SK-N-SH (cell line): ENCODE data around the gene TAF6L. TPM values are rescaled to one million over a fixed set of nuclear protein-coding genes. Genes with fewer than 3 reads are reported as not detected.

Experiments used
- CTCF ChIA-PET: fragments of 300-600, 350-600 bp; formaldehyde crosslinking; extraction: SDS; loops from one replicate; lab custom pipeline; 2021; lab: Yijun Ruan, JAX
- POLR2A ChIA-PET: fragments of 350-600 bp; sonication (Branson Sonifier 250); formaldehyde crosslinking; extraction: SDS; loops from one replicate; lab custom pipeline; 2020; ENCODE audit warnings: antibody characterized with exemption, inconsistent platforms; lab: Yijun Ruan, JAX
- DNase-seq: peaks from one replicate; pipeline ENCODE4 v3.0.0; 2012
- H2AFZ ChIP-seq: fragments of 200-600 bp; sonication (generic); 2 replicates; pipeline ENCODE4 v1.8.1; 2016; ENCODE audit warnings: antibody characterized with exemption, mild to moderate bottlenecking, low read depth
- H3F3A ChIP-seq: fragments of 200-600 bp; sonication (generic); replicated peaks from 2 replicates; pipeline ENCODE3; 2016; ENCODE audit warnings: antibody characterized with exemption, mild to moderate bottlenecking; ENCODE audit not compliant: insufficient read depth
- H3K27ac ChIP-seq, 2 experiments: fragments of 200-500 bp in 1 of 2; fragments of 200-600 bp in 1 of 2; sonication (Bioruptor generic) in 1 of 2; sonication (generic), shearing (Covaris generic) in 1 of 2; 2 replicates each; pipeline versions ENCODE4 v1.5.1 to v1.6.1; 2014 to 2016; ENCODE audit warnings: low read depth in 2 of 2, inconsistent platforms in 1 of 2, low read length in 1 of 2, mild to moderate bottlenecking in 1 of 2, mixed read lengths in 1 of 2
- H3K27me3 ChIP-seq: fragments of 200-600 bp; sonication (generic), shearing (Covaris generic); 2 replicates; pipeline ENCODE4 v1.6.1; 2016; ENCODE audit warnings: mixed run types; ENCODE audit not compliant: insufficient read depth
- H3K36me3 ChIP-seq, 2 experiments: fragments of 200-500 bp in 1 of 2; fragments of 200-600 bp in 1 of 2; sonication (Bioruptor generic) in 1 of 2; sonication (generic) in 1 of 2; replicated peaks in 1 of 2; 2 replicates each; pipeline versions ENCODE3 to v1.5.1; 2014 to 2016; ENCODE audit warnings: low read length in 1 of 2, mild to moderate bottlenecking in 1 of 2; ENCODE audit not compliant: insufficient read depth in 2 of 2, control insufficient read depth in 1 of 2
- H3K4me1 ChIP-seq, 2 experiments: fragments of 200-500 bp in 1 of 2; fragments of 200-600 bp in 1 of 2; sonication (Bioruptor generic) in 1 of 2; sonication (generic), shearing (Covaris generic) in 1 of 2; 2 replicates each; pipeline versions ENCODE4 v1.5.1 to v1.6.1; 2014 to 2016; ENCODE audit warnings: low read depth in 1 of 2, low read length in 1 of 2, mixed run types in 1 of 2; ENCODE audit not compliant: insufficient read depth in 2 of 2, control insufficient read depth in 1 of 2
- H3K4me2 ChIP-seq: fragments of 200-600 bp; sonication (generic), shearing (Covaris generic); 2 replicates; pipeline ENCODE4 v1.6.1; 2017; ENCODE audit warnings: mixed run types
- H3K4me3 ChIP-seq, 2 experiments: fragments of 200-500 bp in 1 of 2; fragments of 200-600 bp in 1 of 2; sonication (Bioruptor generic) in 1 of 2; sonication (generic), shearing (Covaris generic) in 1 of 2; 2 replicates each; pipeline versions ENCODE4 v1.5.1 to v1.8.1; 2014 to 2016; ENCODE audit warnings: low read depth in 2 of 2, inconsistent platforms in 1 of 2, low read length in 1 of 2, mild to moderate bottlenecking in 1 of 2, mixed read lengths in 1 of 2, moderate library complexity in 1 of 2
- H3K79me2 ChIP-seq: fragments of 200-600 bp; sonication (generic); 2 replicates; pipeline ENCODE4 v1.8.1; 2017; ENCODE audit warnings: mild to moderate bottlenecking; ENCODE audit not compliant: insufficient read depth
- H3K9ac ChIP-seq: fragments of 200-600 bp; sonication (generic); 2 replicates; pipeline ENCODE4 v1.6.1; 2017; ENCODE audit warnings: mixed run types
- H3K9me2 ChIP-seq: fragments of 200-600 bp; sonication (generic); 2 replicates; pipeline ENCODE4 v1.6.1; 2017; ENCODE audit warnings: mixed run types
- H3K9me3 ChIP-seq: fragments of 200-600 bp; sonication (generic); 2 replicates; pipeline ENCODE4 v1.6.1; 2017; ENCODE audit warnings: mixed run types, mild to moderate bottlenecking, moderate library complexity
- H4K20me1 ChIP-seq: fragments of 200-600 bp; sonication (generic); 2 replicates; pipeline ENCODE4 v1.6.1; 2017; ENCODE audit warnings: mild to moderate bottlenecking, mixed run types; ENCODE audit not compliant: insufficient read depth
- CHD2 ChIP-seq: fragments of 150-350 bp; IDR thresholded peaks from 2 replicates; pipeline ENCODE4 v1.6.1; 2018; ENCODE audit warnings: low read length; ENCODE audit not compliant: partially characterized antibody
- ELF1 ChIP-seq: IDR thresholded peaks from 2 replicates; pipeline ENCODE4 v1.4.0; 2012
- FOSL2 ChIP-seq: IDR thresholded peaks from 2 replicates; pipeline ENCODE4 v1.4.0; 2012; ENCODE audit warnings: low read depth, mild to moderate bottlenecking, moderate library complexity, borderline replicate concordance
- FOXJ3 ChIP-seq: sonication (generic); formaldehyde crosslinking; IDR thresholded peaks from 2 replicates; pipeline ENCODE4 v1.5.1; 2020; ENCODE audit warnings: mild to moderate bottlenecking, missing genetic modification reagents
- FOXM1 ChIP-seq: IDR thresholded peaks from 2 replicates; pipeline ENCODE4 v1.4.0; 2012; ENCODE audit warnings: low read depth, mild to moderate bottlenecking
- GABPA ChIP-seq: IDR thresholded peaks from 2 replicates; pipeline ENCODE4 v1.4.0; 2012; ENCODE audit warnings: low read depth, mild to moderate bottlenecking
- GATA2 ChIP-seq: sonication (generic); formaldehyde crosslinking; IDR thresholded peaks from 2 replicates; pipeline ENCODE4 v1.5.0; 2020; ENCODE audit warnings: mild to moderate bottlenecking, missing genetic modification reagents
- JUND ChIP-seq: IDR thresholded peaks from 2 replicates; pipeline ENCODE4 v1.4.0; 2012
- MEF2A ChIP-seq: IDR thresholded peaks from 2 replicates; pipeline ENCODE4 v1.4.0; 2012; ENCODE audit warnings: low read depth, borderline replicate concordance
- MXI1 ChIP-seq: IDR thresholded peaks from 2 replicates; pipeline ENCODE4 v1.6.1; 2012; ENCODE audit warnings: mild to moderate bottlenecking, low read depth, low read length, improper control_type of control experiment
- NFIC ChIP-seq: IDR thresholded peaks from 2 replicates; pipeline ENCODE4 v1.4.0; 2012; ENCODE audit warnings: borderline replicate concordance
- RAD21 ChIP-seq: IDR thresholded peaks from 2 replicates; pipeline ENCODE4 v1.6.1; 2012; ENCODE audit warnings: mild to moderate bottlenecking, low read length
- RCOR1 ChIP-seq: fragments of 150-350 bp; IDR thresholded peaks from 2 replicates; pipeline ENCODE4 v1.6.1; 2017; ENCODE audit warnings: antibody characterized with exemption, low read length
- RFX5 ChIP-seq: IDR thresholded peaks from 2 replicates; pipeline ENCODE4 v1.6.1; 2012; ENCODE audit warnings: mild to moderate bottlenecking, improper control_type of control experiment, low read length
- RXRA ChIP-seq: IDR thresholded peaks from 2 replicates; pipeline ENCODE4 v1.4.0; 2012; ENCODE audit warnings: low read depth, mild to moderate bottlenecking, borderline replicate concordance
- SIN3A ChIP-seq: IDR thresholded peaks from 2 replicates; pipeline ENCODE4 v1.6.1; 2012; ENCODE audit warnings: low read depth, mild to moderate bottlenecking, low read length, moderate library complexity, borderline replicate concordance
- TAF1 ChIP-seq: IDR thresholded peaks from 2 replicates; pipeline ENCODE4 v1.6.1; 2012; ENCODE audit warnings: low read depth, mild to moderate bottlenecking, low read length, moderate library complexity, borderline replicate concordance
- WGBS: methylation state at CpG from one replicate; pipeline ENCODE4 v1.1.6; 2017; ENCODE audit warnings: low lambda C conversion rate; 5-methylcytosine and 5-hydroxymethylcytosine counted together
- polyA plus RNA-seq, 3 experiments: library from polyadenylated mRNA; depleted of rRNA; stranded (reverse); fragments of >200 nt; gene quantifications; 2 replicates each; pipeline ENCODE4 v1.2.3, GENCODE V29; 2012
- TF ChIP-seq, protein P1 (sequence below): fragments of 150-350 bp; IDR thresholded peaks from 2 replicates; pipeline ENCODE4 v1.6.1; 2016; ENCODE audit warnings: mild to moderate bottlenecking, low read depth, low read length
- TF ChIP-seq, protein P2 (sequence below): IDR thresholded peaks from 2 replicates; pipeline ENCODE4; 2012
- TF ChIP-seq, protein P3 (sequence below): IDR thresholded peaks from 2 replicates; pipeline ENCODE4 v1.6.1; 2012; ENCODE audit warnings: mild to moderate bottlenecking, low read depth, low read length, moderate library complexity
- TF ChIP-seq, protein P4 (sequence below): IDR thresholded peaks from 2 replicates; pipeline ENCODE4 v1.4.0; 2012; ENCODE audit warnings: low read depth
- TF ChIP-seq, protein P5 (sequence below): fragments of 200-600 bp; sonication (generic); IDR thresholded peaks from 2 replicates; pipeline ENCODE4 v1.6.1; 2017; ENCODE audit warnings: antibody characterized with exemption, mild to moderate bottlenecking, moderate library complexity

The TAF6L gene, protein sequence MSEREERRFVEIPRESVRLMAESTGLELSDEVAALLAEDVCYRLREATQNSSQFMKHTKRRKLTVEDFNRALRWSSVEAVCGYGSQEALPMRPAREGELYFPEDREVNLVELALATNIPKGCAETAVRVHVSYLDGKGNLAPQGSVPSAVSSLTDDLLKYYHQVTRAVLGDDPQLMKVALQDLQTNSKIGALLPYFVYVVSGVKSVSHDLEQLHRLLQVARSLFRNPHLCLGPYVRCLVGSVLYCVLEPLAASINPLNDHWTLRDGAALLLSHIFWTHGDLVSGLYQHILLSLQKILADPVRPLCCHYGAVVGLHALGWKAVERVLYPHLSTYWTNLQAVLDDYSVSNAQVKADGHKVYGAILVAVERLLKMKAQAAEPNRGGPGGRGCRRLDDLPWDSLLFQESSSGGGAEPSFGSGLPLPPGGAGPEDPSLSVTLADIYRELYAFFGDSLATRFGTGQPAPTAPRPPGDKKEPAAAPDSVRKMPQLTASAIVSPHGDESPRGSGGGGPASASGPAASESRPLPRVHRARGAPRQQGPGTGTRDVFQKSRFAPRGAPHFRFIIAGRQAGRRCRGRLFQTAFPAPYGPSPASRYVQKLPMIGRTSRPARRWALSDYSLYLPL
- 33.6 and 34.4 TPM in 2 replicates for polyA plus RNA-seq (2012; rRNA removed)
- polyA plus RNA-seq (2012; cell fraction: cytosol; rRNA removed) = 10.8 and 13.1 TPM in 2 replicates
- polyA plus RNA-seq (2012; cell fraction: nucleus; rRNA removed) = 145 and 147 TPM in 2 replicates

DNA sequence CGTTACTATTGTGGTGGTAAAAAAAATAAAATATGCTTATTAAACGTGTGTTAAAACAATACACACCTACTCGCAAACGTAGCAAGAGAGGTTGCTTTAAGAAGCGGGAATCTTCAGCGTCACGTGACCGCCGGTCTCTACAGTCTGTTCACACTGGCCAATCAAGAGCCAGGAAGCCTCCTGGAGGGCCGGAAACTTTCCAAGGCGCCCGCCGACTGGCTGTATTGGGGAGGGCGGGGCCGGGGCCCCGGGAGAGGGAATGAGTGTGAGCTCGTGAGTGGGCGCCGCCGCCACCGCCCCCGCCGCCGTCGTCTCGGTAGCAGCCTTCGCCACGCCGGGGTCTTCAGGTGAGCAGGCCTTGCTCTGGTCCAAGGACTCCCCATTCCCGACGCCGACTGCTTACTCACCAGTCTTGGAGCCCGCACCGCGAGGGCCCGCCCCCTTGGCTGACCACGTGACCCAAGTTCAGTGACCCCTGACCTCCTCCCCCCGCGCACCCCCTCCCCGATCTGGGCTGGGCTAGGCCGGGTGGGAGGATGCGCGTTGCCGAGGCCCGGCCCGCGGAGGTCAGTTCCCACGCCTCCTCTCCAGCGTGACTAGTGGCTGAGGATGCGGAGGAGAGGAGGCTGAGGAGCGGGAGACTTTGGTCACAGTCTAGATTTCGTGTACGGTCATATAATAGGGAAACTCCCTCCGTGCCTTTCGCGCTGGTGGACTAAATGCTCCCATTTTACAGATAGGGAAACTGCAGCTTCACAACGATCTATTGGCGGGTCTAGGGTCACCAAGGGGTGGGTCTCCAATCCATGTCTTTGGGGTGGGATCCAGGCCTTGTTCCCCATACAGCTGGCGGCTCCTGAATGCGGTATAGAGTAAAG, at the start of gene TAF6L:
TAF6L (plus strand) TSS at position 253 of the 878 bp plus-strand sequence. CDS start 4,388 bp downstream, outside the sequence.
- no peaks in the 10 kb centered on the region for H3K27me3 ChIP-seq
- POLR2A ChIA-PET = interaction anchor here (0.6 to 3.4 kb wide), 12 partner anchors 10 to 106 kb away, joined by 3 to 21 read pairs (median 4); partner anchors contain the start of genes C11orf98, CSKMT, HNRNPUL2 and POLR2G
- H3K4me2 ChIP-seq = peak within 1 kb of the TSS; percentile 86
- H3K9me3 ChIP-seq = no peaks in the 10 kb centered on the region
- 4% methylated on average over 19 of the region's 60 CpGs for WGBS
- peaks cover 0 to 15% of the 10 kb centered on the region in 2 experiments; a peak in 1 of 4 replicates for H3K4me1 ChIP-seq
- peaks cover 30% of the 10 kb centered on the region for H3F3A ChIP-seq
- peak within 1 kb of the TSS; percentile 85 to 88 for H3K27ac ChIP-seq
- no peaks in the 10 kb centered on the region for H4K20me1 ChIP-seq
- peak; percentile 98 for DNase-seq
- peak within 1 kb of the TSS; percentile 71 for H3K9ac ChIP-seq
- peak within 1 kb of the TSS; percentile 56 to 74 for H3K4me3 ChIP-seq
- peak within 1 kb of the TSS; percentile 82 for H2AFZ ChIP-seq
- H3K36me3 ChIP-seq = peaks cover 12 to 15% of the 10 kb centered on the region in 2 experiments
- CTCF ChIA-PET = interaction anchor here (1.0 to 9.8 kb wide), 10 partner anchors 11 to 110 kb away, joined by 3 to 130 read pairs (median 4); partner anchors contain the start of genes HNRNPUL2, SLC3A2, TMEM179B and ZBTB3
- H3K79me2 ChIP-seq = peaks cover 32% of the 10 kb centered on the region
- no peaks in the 10 kb centered on the region for H3K9me2 ChIP-seq
- TF ChIP-seq FOSL2 (no peak), RAD21 (no peak), FOXM1 (no peak), JUND (no peak), RCOR1 (no peak), GABPA (peak; percentile 52), RXRA (no peak; the same call in 1 of the 2 replicates), MXI1 (peak; percentile 88), GATA2 (CRISPR knock-in tag) (no peak), MEF2A (no peak), TAF1 (no peak; the same call in 1 of the 2 replicates), ELF1 (no peak), SIN3A (peak; percentile 45; the same call in 1 of the 2 replicates), RFX5 (no peak), FOXJ3 (no peak), CHD2 (no peak), NFIC (no peak)
- TF ChIP-seq, protein P1, sequence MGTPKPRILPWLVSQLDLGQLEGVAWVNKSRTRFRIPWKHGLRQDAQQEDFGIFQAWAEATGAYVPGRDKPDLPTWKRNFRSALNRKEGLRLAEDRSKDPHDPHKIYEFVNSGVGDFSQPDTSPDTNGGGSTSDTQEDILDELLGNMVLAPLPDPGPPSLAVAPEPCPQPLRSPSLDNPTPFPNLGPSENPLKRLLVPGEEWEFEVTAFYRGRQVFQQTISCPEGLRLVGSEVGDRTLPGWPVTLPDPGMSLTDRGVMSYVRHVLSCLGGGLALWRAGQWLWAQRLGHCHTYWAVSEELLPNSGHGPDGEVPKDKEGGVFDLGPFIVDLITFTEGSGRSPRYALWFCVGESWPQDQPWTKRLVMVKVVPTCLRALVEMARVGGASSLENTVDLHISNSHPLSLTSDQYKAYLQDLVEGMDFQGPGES = no peak
- TF ChIP-seq, protein P2, sequence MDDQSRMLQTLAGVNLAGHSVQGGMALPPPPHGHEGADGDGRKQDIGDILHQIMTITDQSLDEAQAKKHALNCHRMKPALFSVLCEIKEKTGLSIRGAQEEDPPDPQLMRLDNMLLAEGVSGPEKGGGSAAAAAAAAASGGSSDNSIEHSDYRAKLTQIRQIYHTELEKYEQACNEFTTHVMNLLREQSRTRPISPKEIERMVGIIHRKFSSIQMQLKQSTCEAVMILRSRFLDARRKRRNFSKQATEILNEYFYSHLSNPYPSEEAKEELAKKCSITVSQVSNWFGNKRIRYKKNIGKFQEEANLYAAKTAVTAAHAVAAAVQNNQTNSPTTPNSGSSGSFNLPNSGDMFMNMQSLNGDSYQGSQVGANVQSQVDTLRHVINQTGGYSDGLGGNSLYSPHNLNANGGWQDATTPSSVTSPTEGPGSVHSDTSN = no peak
- TF ChIP-seq, protein P3, sequence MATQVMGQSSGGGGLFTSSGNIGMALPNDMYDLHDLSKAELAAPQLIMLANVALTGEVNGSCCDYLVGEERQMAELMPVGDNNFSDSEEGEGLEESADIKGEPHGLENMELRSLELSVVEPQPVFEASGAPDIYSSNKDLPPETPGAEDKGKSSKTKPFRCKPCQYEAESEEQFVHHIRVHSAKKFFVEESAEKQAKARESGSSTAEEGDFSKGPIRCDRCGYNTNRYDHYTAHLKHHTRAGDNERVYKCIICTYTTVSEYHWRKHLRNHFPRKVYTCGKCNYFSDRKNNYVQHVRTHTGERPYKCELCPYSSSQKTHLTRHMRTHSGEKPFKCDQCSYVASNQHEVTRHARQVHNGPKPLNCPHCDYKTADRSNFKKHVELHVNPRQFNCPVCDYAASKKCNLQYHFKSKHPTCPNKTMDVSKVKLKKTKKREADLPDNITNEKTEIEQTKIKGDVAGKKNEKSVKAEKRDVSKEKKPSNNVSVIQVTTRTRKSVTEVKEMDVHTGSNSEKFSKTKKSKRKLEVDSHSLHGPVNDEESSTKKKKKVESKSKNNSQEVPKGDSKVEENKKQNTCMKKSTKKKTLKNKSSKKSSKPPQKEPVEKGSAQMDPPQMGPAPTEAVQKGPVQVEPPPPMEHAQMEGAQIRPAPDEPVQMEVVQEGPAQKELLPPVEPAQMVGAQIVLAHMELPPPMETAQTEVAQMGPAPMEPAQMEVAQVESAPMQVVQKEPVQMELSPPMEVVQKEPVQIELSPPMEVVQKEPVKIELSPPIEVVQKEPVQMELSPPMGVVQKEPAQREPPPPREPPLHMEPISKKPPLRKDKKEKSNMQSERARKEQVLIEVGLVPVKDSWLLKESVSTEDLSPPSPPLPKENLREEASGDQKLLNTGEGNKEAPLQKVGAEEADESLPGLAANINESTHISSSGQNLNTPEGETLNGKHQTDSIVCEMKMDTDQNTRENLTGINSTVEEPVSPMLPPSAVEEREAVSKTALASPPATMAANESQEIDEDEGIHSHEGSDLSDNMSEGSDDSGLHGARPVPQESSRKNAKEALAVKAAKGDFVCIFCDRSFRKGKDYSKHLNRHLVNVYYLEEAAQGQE = no peak
- TF ChIP-seq, protein P4, sequence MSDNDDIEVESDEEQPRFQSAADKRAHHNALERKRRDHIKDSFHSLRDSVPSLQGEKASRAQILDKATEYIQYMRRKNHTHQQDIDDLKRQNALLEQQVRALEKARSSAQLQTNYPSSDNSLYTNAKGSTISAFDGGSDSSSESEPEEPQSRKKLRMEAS = peak; percentile 77
- TF ChIP-seq, protein P5, sequence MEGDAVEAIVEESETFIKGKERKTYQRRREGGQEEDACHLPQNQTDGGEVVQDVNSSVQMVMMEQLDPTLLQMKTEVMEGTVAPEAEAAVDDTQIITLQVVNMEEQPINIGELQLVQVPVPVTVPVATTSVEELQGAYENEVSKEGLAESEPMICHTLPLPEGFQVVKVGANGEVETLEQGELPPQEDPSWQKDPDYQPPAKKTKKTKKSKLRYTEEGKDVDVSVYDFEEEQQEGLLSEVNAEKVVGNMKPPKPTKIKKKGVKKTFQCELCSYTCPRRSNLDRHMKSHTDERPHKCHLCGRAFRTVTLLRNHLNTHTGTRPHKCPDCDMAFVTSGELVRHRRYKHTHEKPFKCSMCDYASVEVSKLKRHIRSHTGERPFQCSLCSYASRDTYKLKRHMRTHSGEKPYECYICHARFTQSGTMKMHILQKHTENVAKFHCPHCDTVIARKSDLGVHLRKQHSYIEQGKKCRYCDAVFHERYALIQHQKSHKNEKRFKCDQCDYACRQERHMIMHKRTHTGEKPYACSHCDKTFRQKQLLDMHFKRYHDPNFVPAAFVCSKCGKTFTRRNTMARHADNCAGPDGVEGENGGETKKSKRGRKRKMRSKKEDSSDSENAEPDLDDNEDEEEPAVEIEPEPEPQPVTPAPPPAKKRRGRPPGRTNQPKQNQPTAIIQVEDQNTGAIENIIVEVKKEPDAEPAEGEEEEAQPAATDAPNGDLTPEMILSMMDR = no peak
